ENCODE results near the gene SRRM1. TPM values are rescaled to one million over a fixed set of nuclear protein-coding genes. Genes with fewer than 3 reads are reported as not detected.

Gene SRRM1
- total and polyA plus RNA-seq, 9 of the 15 experiments (the other 6 are each of a cell fraction or from before 2014, with no cell fraction given), result 54.5 to 268 (median 115) TPM

GRCh38 chr1:24643363-24644099 lies 429 bp downstream of the SRRM1 start (continued):
- TF ChIP-seq, protein P1, sequence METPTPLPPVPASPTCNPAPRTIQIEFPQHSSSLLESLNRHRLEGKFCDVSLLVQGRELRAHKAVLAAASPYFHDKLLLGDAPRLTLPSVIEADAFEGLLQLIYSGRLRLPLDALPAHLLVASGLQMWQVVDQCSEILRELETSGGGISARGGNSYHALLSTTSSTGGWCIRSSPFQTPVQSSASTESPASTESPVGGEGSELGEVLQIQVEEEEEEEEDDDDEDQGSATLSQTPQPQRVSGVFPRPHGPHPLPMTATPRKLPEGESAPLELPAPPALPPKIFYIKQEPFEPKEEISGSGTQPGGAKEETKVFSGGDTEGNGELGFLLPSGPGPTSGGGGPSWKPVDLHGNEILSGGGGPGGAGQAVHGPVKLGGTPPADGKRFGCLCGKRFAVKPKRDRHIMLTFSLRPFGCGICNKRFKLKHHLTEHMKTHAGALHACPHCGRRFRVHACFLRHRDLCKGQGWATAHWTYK (CRISPR knock-in tag; IDR thresholded peaks at IDR 0.05), result no peak
- TF ChIP-seq ZNF561 (CRISPR knock-in tag; conservative IDR thresholded peaks at IDR 0.05) (no peak), E4F1 (CRISPR knock-in tag; IDR thresholded peaks at IDR 0.05; ENCODE audit: borderline replicate concordance) (no peak), ETV1 (tag; conservative IDR thresholded peaks at IDR 0.05; ENCODE audit: low read depth) (no peak), RAD21 (CRISPR knock-in tag; conservative IDR thresholded peaks at IDR 0.05 in 1 of 2, IDR thresholded peaks at IDR 0.05 in 1 of 2) (no peak), ARNT (IDR thresholded peaks at IDR 0.05) (no peak), POLR2B (IDR thresholded peaks at IDR 0.05; ENCODE audit: low read depth, partially characterized antibody) (no peak), TRIM25 (IDR thresholded peaks at IDR 0.05; ENCODE audit: borderline replicate concordance) (no peak), ZNF408 (CRISPR knock-in tag; IDR thresholded peaks at IDR 0.05; ENCODE audit: low read depth) (no peak), CHCHD3 (CRISPR knock-in tag; IDR thresholded peaks at IDR 0.05) (no peak), C11orf30 (IDR thresholded peaks at IDR 0.05; ENCODE audit: low read depth) (no peak; the same call in 1 of the 2 replicates), ZC3H4 (CRISPR knock-in tag; IDR thresholded peaks at IDR 0.05; ENCODE audit: borderline replicate concordance) (no peak), STAT5B (CRISPR knock-in tag; IDR thresholded peaks at IDR 0.05) (no peak)
- TF ChIP-seq, protein P2, sequence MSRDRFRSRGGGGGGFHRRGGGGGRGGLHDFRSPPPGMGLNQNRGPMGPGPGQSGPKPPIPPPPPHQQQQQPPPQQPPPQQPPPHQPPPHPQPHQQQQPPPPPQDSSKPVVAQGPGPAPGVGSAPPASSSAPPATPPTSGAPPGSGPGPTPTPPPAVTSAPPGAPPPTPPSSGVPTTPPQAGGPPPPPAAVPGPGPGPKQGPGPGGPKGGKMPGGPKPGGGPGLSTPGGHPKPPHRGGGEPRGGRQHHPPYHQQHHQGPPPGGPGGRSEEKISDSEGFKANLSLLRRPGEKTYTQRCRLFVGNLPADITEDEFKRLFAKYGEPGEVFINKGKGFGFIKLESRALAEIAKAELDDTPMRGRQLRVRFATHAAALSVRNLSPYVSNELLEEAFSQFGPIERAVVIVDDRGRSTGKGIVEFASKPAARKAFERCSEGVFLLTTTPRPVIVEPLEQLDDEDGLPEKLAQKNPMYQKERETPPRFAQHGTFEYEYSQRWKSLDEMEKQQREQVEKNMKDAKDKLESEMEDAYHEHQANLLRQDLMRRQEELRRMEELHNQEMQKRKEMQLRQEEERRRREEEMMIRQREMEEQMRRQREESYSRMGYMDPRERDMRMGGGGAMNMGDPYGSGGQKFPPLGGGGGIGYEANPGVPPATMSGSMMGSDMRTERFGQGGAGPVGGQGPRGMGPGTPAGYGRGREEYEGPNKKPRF (IDR thresholded peaks at IDR 0.05; ENCODE audit: low read depth, low read length), result no peak
- TF ChIP-seq, protein P3, sequence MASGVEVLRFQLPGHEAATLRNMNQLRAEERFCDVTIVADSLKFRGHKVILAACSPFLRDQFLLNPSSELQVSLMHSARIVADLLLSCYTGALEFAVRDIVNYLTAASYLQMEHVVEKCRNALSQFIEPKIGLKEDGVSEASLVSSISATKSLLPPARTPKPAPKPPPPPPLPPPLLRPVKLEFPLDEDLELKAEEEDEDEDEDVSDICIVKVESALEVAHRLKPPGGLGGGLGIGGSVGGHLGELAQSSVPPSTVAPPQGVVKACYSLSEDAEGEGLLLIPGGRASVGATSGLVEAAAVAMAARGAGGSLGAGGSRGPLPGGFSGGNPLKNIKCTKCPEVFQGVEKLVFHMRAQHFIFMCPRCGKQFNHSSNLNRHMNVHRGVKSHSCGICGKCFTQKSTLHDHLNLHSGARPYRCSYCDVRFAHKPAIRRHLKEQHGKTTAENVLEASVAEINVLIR (CRISPR knock-in tag; IDR thresholded peaks at IDR 0.05), result no peak
- TF ChIP-seq, protein P4, sequence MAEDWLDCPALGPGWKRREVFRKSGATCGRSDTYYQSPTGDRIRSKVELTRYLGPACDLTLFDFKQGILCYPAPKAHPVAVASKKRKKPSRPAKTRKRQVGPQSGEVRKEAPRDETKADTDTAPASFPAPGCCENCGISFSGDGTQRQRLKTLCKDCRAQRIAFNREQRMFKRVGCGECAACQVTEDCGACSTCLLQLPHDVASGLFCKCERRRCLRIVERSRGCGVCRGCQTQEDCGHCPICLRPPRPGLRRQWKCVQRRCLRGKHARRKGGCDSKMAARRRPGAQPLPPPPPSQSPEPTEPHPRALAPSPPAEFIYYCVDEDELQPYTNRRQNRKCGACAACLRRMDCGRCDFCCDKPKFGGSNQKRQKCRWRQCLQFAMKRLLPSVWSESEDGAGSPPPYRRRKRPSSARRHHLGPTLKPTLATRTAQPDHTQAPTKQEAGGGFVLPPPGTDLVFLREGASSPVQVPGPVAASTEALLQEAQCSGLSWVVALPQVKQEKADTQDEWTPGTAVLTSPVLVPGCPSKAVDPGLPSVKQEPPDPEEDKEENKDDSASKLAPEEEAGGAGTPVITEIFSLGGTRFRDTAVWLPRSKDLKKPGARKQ (CRISPR knock-in tag; IDR thresholded peaks at IDR 0.05), result no peak
